ENCODE data around the gene CFAP99. TPM values are rescaled to one million over a fixed set of nuclear protein-coding genes. Genes with fewer than 3 reads are reported as not detected.

Gene CFAP99
- total RNA-seq, 1 donor from 2014 or later, result not detected

DNA sequence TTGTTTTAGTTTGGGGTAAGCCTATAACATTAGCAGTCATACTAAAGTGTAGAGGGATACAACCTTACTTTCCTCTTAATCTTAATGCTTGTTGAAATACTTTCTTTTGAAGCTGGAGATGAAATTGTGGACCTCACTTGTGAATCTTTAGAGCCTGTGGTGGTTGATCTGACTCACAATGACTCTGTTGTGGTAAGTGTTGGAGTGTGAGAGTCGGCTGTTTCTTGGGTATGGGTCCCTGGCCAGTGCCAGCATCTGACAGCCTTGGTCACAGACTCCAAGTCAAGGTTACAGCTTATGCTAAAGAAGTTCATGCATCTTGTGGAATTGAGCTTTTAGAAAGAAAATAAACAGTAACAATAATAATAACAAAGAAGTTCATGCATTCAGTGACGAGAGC is 81.8 kb downstream of the CFAP99 start:
- Mint-ChIP-seq H3K4me3 (ENCODE audit: low read depth) (no peak overlapping the region), H3K27ac (no peak overlapping the region)

GRCh38 chr4:2501034-2501594 is 82.4 kb downstream of the CFAP99 start:
- no peaks in the 10 kb centered on the region for H3K4me1 Mint-ChIP-seq (ENCODE audit: low read depth)
- H3K27me3 Mint-ChIP-seq, result no peaks in the 10 kb centered on the region
- no peaks in the 10 kb centered on the region for H3K9me3 Mint-ChIP-seq (ENCODE audit: low read depth)
- no peak overlapping the region for H3K4me3 Mint-ChIP-seq (ENCODE audit: low read depth)
- H3K36me3 Mint-ChIP-seq (ENCODE audit: insufficient read depth), result peaks cover 17% of the 10 kb centered on the region
- no peak for DNase-seq (ENCODE audit: low spot score, unreplicated experiment)
- TF ChIP-seq CTCF (IDR thresholded peaks at IDR 0.05; ENCODE audit: unreplicated experiment), result no peak
- no peak overlapping the region for H3K27ac Mint-ChIP-seq

More for the DNA sequence above, 81.8 kb downstream of the CFAP99 start:
- DNase-seq (ENCODE audit: low spot score, unreplicated experiment), result no peak
- Mint-ChIP-seq H3K36me3 (ENCODE audit: insufficient read depth) (peaks cover 17% of the 10 kb centered on the region), H3K27me3 (no peaks in the 10 kb centered on the region), H3K9me3 (ENCODE audit: low read depth) (no peaks in the 10 kb centered on the region), H3K4me1 (ENCODE audit: low read depth) (no peaks in the 10 kb centered on the region)
- no peak for TF ChIP-seq CTCF (IDR thresholded peaks at IDR 0.05; ENCODE audit: unreplicated experiment)

DNA sequence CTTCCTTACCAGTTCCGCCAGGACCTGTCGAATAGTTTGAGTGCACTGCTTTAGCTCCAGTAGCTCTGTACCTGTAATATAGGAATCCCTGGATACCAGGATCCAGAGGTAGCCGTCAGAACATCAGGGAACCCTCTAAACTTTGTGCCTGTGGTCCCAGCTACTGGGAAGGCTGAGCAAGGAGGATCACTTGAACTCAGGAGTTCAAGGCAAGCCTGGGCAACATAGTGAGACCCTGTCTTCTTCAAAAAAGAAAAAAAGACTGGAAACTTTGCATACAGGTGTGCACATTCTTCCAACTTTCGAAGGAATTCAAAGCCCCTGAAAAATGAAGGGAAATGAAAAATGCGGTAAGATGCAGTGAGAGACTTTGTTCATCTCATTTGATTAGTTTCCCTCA is 85.1 kb downstream of the CFAP99 start:
- H3K27ac Mint-ChIP-seq, result peak overlapping the region; percentile 71
- H3K27me3 Mint-ChIP-seq, result no peaks in the 10 kb centered on the region
- peaks cover 13% of the 10 kb centered on the region for H3K36me3 Mint-ChIP-seq (ENCODE audit: insufficient read depth)
- no peak for TF ChIP-seq CTCF (IDR thresholded peaks at IDR 0.05; ENCODE audit: unreplicated experiment)
- no peaks in the 10 kb centered on the region for H3K9me3 Mint-ChIP-seq (ENCODE audit: low read depth)
- no peak overlapping the region for H3K4me3 Mint-ChIP-seq (ENCODE audit: low read depth)
- peaks cover 2% of the 10 kb centered on the region for H3K4me1 Mint-ChIP-seq (ENCODE audit: low read depth)
- DNase-seq (ENCODE audit: low spot score, unreplicated experiment), result no peak

DNA sequence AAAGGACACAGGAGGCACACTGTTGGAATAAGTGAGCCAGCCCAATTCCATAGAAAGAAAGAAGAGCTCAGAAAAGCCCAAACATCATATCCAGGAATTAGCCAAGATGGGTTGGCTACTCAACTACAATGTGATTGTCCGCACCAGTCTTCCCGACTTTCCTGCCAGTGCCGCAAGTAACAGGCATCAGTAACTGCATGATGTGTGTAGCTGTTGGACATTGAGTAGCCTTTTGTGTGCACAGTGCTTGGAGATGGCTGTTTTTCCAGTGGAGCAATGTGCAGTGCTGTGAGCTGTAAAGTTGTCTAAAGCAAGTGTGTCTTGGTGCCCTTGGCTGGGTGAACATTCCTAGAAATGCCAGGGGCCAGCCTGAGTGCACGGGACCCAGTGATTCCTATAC is 88.5 kb downstream of the CFAP99 start:
- TF ChIP-seq CTCF (IDR thresholded peaks at IDR 0.05; ENCODE audit: unreplicated experiment), result no peak
- Mint-ChIP-seq H3K9me3 (ENCODE audit: low read depth) (no peaks in the 10 kb centered on the region), H3K4me3 (ENCODE audit: low read depth) (no peak overlapping the region), H3K27me3 (no peaks in the 10 kb centered on the region), H3K27ac (peak overlapping the region; percentile 76), H3K4me1 (ENCODE audit: low read depth) (peaks cover 2% of the 10 kb centered on the region), H3K36me3 (ENCODE audit: insufficient read depth) (peaks cover 5% of the 10 kb centered on the region)
- no peak for DNase-seq (ENCODE audit: low spot score, unreplicated experiment)

- TF ChIP-seq CTCF (IDR thresholded peaks at IDR 0.05; ENCODE audit: unreplicated experiment), result no peak
- no peaks in the 10 kb centered on the region for H3K27me3 Mint-ChIP-seq
- DNase-seq (ENCODE audit: low spot score, unreplicated experiment), result no peak
- H3K4me1 Mint-ChIP-seq (ENCODE audit: low read depth), result peaks cover 2% of the 10 kb centered on the region
- H3K4me3 Mint-ChIP-seq (ENCODE audit: low read depth), result no peak overlapping the region
- peaks cover 5% of the 10 kb centered on the region for H3K36me3 Mint-ChIP-seq (ENCODE audit: insufficient read depth)
- no peaks in the 10 kb centered on the region for H3K9me3 Mint-ChIP-seq (ENCODE audit: low read depth)
- peak overlapping the region; percentile 76 for H3K27ac Mint-ChIP-seq
Measured at GRCh38 chr4:2507855-2508254, 89.1 kb downstream of the CFAP99 start.

All from progenitor cell of endocrine pancreas (in vitro differentiated cells).